HG03159 (cell line): ENCODE data around the gene UPK1B.
"Not testable (repeated sequence)": the region's sequence is repeated elsewhere in the genome, so short reads cannot be mapped to it uniquely, and the experiment has no call there.

Experiments used
- ATAC-seq: cut with Tn5 transposase; IDR thresholded peaks from one replicate; pipeline ENCODE4 v1.9.1; 2021; ENCODE audit warnings: mild to moderate bottlenecking, moderate library complexity; ENCODE audit not compliant: unreplicated experiment

Gene UPK1B

GRCh38 chr3:119173325-119173724, at the start of gene UPK1B:
UPK1B (plus strand) TSS chr3:119173598; CDS start chr3:119186742, 13,144 bp downstream.
- ATAC-seq: no peak

GRCh38 chr3:119125342-119125741, 48.1 kb upstream of the UPK1B start:
- no peak for ATAC-seq

GRCh38 chr3:119125742-119126504, 47.5 kb upstream of the UPK1B start:
- no peak for ATAC-seq

GRCh38 chr3:119130291-119130690, 43.1 kb upstream of the UPK1B start:
- ATAC-seq: not testable (repeated sequence)

- ATAC-seq: not testable (repeated sequence)
Measured at GRCh38 chr3:119132291-119132690, 41.1 kb upstream of the UPK1B start.

GRCh38 chr3:119139360-119139759, 34.0 kb upstream of the UPK1B start:
- not testable (repeated sequence) for ATAC-seq

DNA sequence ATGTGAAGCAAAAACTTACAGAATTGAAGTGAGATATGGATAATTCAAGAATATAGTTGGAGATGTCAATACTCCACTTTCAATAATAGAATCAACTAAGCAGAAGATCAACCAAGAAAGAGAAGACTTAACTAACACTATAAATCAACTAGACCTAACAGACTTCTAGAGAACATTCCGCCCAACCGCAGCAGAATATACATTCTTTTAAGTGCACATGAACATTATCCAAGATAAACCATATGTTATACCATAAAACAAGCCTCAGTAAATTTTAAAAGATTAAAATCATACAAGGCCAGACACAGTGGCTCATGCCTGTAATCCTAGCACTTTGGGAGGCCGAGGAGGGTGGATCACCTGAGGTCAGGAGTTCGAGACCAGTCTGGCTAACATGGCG, 32.9 kb upstream of the UPK1B start:
- no peak for ATAC-seq

GRCh38 chr3:119145128-119145499, 28.3 kb upstream of the UPK1B start:
- peak; percentile 22 for ATAC-seq

- peak; percentile 66 for ATAC-seq
Measured at GRCh38 chr3:119145500-119146167, 27.8 kb upstream of the UPK1B start, which contains the start of gene TEX55. TEX55 (plus strand) TSS chr3:119146165; CDS start chr3:119146190, 25 bp downstream.

GRCh38 chr3:119146578-119147375, 26.6 kb upstream of the UPK1B start:
- no peak for ATAC-seq

GRCh38 chr3:119147494-119147893, 25.9 kb upstream of the UPK1B start:
- no peak for ATAC-seq

DNA sequence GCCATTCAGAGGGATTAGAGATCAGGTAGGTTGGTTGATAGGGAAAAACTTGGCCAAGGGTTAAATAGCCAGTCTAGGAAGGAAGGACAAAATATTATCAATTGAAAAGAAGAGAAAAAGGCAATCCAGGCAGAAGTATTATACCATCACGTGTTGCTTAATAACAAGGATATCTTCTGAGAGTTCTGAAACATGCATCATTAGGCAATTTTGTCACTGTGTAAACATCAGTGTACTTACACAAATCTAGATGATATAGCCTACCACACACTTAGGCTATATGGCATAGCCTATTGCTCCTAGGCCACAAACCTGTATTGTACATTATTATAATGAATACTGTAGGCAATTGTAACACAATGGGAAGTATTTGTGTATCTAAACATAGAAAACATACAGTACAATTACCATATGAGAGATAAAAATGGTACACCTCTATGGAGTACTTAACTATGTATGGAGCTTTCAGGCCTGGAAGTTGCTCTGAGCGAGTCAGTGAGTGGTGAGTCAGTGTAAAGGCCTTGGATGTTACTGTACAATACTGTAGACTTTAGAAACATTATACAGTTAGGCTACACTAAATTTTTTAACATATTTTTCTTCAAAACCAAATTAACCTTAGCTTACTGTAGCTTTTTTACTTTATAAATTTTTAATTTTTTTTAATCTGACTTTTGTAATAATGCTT, 24.8 kb upstream of the UPK1B start:
- ATAC-seq: no peak

DNA sequence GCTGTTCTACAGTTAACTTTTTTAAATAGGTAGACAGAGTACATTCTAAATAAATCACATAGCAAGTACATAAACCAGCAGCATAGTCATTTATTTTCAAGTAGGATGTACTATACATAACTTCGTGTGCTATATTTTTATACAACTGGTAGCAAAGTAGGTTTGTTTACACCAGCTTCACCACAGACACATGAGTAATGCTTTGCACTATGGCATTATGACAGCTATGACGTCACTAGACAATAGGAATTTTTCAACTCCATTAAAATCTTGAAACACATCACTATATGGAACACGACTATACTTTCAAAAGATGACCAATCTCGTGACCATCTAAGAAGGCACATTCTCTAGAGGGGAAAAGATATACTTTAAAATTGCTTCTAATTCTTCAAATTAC, 23.9 kb upstream of the UPK1B start:
- ATAC-seq: no peak

DNA sequence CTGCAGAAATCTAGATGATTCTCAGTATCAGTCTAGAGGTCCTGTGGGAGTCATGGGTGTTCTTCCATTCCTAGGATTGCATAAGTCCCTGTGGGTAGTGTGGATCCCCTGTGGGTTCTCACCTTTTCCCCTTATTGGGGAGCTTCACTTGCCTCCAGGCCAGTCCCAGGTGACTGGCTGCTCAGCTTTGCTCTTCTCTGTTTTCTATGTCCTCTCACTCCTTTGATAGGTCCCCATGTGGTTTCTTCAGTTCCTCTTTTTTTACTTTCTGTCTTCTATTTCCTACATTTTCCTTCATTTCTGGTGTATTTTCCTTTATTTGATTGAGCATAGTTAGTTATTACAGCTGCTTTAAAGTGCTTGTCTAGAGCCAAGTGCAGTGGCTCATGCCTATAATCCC, 16.5 kb upstream of the UPK1B start:
- ATAC-seq: no peak

- ATAC-seq: no peak
Measured at GRCh38 chr3:119157971-119158370, 15.4 kb upstream of the UPK1B start.

GRCh38 chr3:119160361-119160760, 13.0 kb upstream of the UPK1B start:
- no peak for ATAC-seq

DNA sequence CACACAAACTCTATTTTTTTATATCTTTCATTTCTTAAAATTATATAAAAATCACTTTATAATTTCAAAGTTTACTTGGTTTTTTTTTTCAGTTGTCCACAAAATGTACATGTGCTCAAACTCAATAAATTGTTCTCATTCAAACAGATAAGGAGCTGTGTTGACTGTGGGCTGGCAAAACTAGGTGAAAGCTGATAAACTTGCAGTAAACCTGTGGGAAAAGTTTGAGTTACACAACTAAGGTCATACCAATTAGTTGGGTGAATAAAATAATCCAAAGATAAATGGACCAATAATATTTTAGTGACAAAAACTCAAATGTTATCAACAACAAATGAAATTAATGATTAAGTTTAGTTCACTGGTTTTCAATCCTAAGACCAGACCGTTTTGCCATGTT, 12.6 kb upstream of the UPK1B start:
- no peak for ATAC-seq

DNA sequence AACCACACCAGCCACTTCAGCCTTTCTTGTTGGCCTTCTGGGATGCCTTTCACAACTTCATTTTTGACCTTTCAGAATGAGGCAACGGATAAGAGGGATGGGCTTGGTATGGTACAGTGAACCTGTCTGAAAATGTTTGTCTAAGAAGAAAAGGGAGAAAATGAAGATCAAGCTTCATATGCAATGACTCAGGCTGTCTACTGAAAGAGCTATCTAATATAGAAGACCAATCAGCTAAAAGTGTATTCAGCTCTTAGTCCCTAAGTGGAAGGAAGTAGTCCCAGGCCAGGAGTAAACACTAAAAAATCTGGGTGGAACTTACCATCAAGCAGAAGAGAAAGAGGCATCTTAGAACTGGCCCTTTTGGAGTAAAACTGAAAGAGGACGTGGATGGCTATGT, 12.2 kb upstream of the UPK1B start:
- ATAC-seq: no peak

DNA sequence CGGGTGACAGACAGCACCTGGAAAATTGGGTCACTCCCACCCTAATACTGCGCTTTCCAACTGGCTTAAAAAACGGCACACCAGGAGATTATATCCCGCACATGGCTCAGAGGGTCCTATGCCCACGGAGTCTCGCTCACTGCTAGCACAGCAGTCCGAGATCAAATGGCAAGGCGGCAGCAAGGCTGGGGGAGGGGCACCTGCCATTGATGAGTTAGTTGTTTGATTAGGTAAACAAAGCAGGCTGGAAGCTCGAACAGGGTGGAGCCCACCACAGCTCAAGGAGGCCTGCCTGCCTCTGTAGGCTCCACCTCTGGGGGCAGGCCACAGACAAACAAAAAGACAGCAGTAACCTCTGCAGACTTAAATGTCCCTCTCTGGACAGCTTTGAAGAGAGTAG, 8.7 kb upstream of the UPK1B start:
- ATAC-seq: not testable (repeated sequence)

- no peak for ATAC-seq
Measured at GRCh38 chr3:119170821-119171220, 2.6 kb upstream of the UPK1B start.
